PC-3 (cell line): Measurements from ENCODE around the gene FBLN7. TPM values are rescaled to one million over a fixed set of nuclear protein-coding genes. Genes with fewer than 3 reads are reported as not detected.
A peak's percentile ranks its signal among the peaks of the same experiment; 100 is the strongest.

Experiments
- ATAC-seq: fragments of 200-7000 bp; cut with Tn5 transposase; 2 replicates; pipeline ENCODE4 v1.9.1; 2020; ENCODE audit warnings: mild to moderate bottlenecking, moderate library complexity
- BruUV-seq: library from RNA; stranded (reverse); fragments of 400-500 nt; replicated peaks from 2 replicates; lab custom pipeline; 2021; lab: Mats Ljungman, UMichigan
- CTCF ChIA-PET: fragments of 300-600 bp; sonication (Branson Sonifier 250); formaldehyde crosslinking; loops from one replicate; lab custom pipeline; 2022; ENCODE audit warnings: antibody characterized with exemption; lab: Charles Lee
- POLR2A ChIA-PET: fragments of 300-600 bp; sonication (Branson Sonifier 250); formaldehyde crosslinking; loops from one replicate; lab custom pipeline; 2022; ENCODE audit warnings: antibody characterized with exemption; ENCODE audit not compliant: unreplicated experiment; lab: Charles Lee
- DNase-seq: peaks from one replicate; pipeline ENCODE4 v3.0.0-alpha.2; 2015
- H2AFZ ChIP-seq: fragments of 300-600 bp; sonication (generic); 2 replicates; pipeline ENCODE4 v1.6.0; 2016; ENCODE audit warnings: antibody characterized with exemption, low read length
- H3F3A ChIP-seq: fragments of 300-600 bp; sonication (generic); one replicate; pipeline ENCODE4 v1.6.0; 2017; ENCODE audit warnings: antibody characterized with exemption, low read length, control low read depth, mild to moderate bottlenecking; ENCODE audit not compliant: unreplicated experiment
- H3K27ac ChIP-seq: fragments of 300-600 bp; sonication (generic); 2 replicates; pipeline ENCODE4 v1.5.1; 2016; ENCODE audit warnings: mild to moderate bottlenecking, low read length
- H3K27me3 ChIP-seq: fragments of 300-600 bp; sonication (generic); 2 replicates; pipeline ENCODE4 v1.6.1; 2016; ENCODE audit warnings: low read length, mixed read lengths
- H3K36me3 ChIP-seq: fragments of 300-600 bp; sonication (generic); 2 replicates; pipeline ENCODE4 v1.6.1; 2016; ENCODE audit warnings: low read depth, mixed run types, low read length, mixed read lengths
- H3K4me1 ChIP-seq: fragments of 300-600 bp; sonication (generic); 2 replicates; pipeline ENCODE4 v1.5.1; 2016; ENCODE audit warnings: low read length; ENCODE audit not compliant: insufficient read depth
- H3K4me2 ChIP-seq: fragments of 300-600 bp; sonication (generic); 2 replicates; pipeline ENCODE4 v1.6.0; 2016; ENCODE audit warnings: low read length
- H3K4me3 ChIP-seq: fragments of 300-600 bp; sonication (generic); 2 replicates; pipeline ENCODE4 v1.5.1; 2016; ENCODE audit warnings: mild to moderate bottlenecking, low read length, mixed read lengths
- H3K79me2 ChIP-seq: fragments of 300-600 bp; sonication (generic); 2 replicates; pipeline ENCODE4 v1.6.1; 2017; ENCODE audit warnings: low read length, mixed read lengths
- H3K9ac ChIP-seq: fragments of 300-600 bp; sonication (generic); 2 replicates; pipeline ENCODE4 v1.6.0; 2016; ENCODE audit warnings: mild to moderate bottlenecking, low read length
- H3K9me2 ChIP-seq: fragments of 300-600 bp; sonication (generic); replicated peaks from 2 replicates; pipeline ENCODE4 v1.6.1; 2016; ENCODE audit warnings: mixed run types, low read length, mixed read lengths
- H3K9me3 ChIP-seq: fragments of 300-600 bp; sonication (generic); 2 replicates; pipeline ENCODE4 v1.6.1; 2016; ENCODE audit warnings: low read length, mixed read lengths
- H4K20me1 ChIP-seq: fragments of 300-600 bp; sonication (generic); 2 replicates; pipeline ENCODE4 v1.6.1; 2016; ENCODE audit warnings: low read length, mixed read lengths
- CTCF ChIP-seq: fragments of 300-600 bp; sonication (generic); conservative IDR thresholded peaks from 2 replicates; pipeline ENCODE4 v1.5.1; 2017; ENCODE audit warnings: antibody characterized with exemption, low read depth, mild to moderate bottlenecking, low read length
- EZH2 ChIP-seq: fragments of 300-600 bp; sonication (generic); IDR thresholded peaks from one replicate; pipeline ENCODE4 v1.6.1; 2017; ENCODE audit warnings: antibody characterized with exemption, mild to moderate bottlenecking, low read length; ENCODE audit not compliant: unreplicated experiment
- EZH2phosphoT487 ChIP-seq: fragments of 300-600 bp; sonication (generic); IDR thresholded peaks from 2 replicates; pipeline ENCODE4 v1.6.1; 2018; ENCODE audit warnings: mild to moderate bottlenecking, antibody characterized with exemption, low read length, borderline replicate concordance
- intact Hi-C: fragments of 100-400 bp; cut with micrococcal nuclease; formaldehyde crosslinking; loops from 2 replicates; pipeline ENCODE4 v1.9.0; 2023
- total RNA-seq: library from RNA; depleted of rRNA; stranded (reverse); fragments of >200 nt; gene quantifications from 2 replicates; pipeline ENCODE4 v1.2.3, GENCODE V29; 2014

FBLN7 gene
- total RNA-seq, 1 experiment from 2014 or later = 2.2 TPM

GRCh38 chr2:112184121-112184520 is 45.9 kb downstream of the FBLN7 start:
- Histone ChIP-seq H3F3A (no peaks in the 10 kb centered on the region), H3K4me2 (no peak overlapping the region), H3K4me1 (peaks cover 12% of the 10 kb centered on the region), H4K20me1 (no peaks in the 10 kb centered on the region), H3K9ac (no peak overlapping the region), H3K27ac (no peak overlapping the region), H3K9me2 (no peaks in the 10 kb centered on the region), H2AFZ (no peak overlapping the region), H3K79me2 (no peaks in the 10 kb centered on the region), H3K4me3 (no peak overlapping the region), H3K9me3 (no peaks in the 10 kb centered on the region), H3K27me3 (no peaks in the 10 kb centered on the region), H3K36me3 (no peaks in the 10 kb centered on the region)
- CTCF ChIA-PET = no interaction called here
- DNase-seq (no peak), ATAC-seq (no peak)
- POLR2A ChIA-PET = no interaction called here
- TF ChIP-seq CTCF (no peak), EZH2phosphoT487 (no peak), EZH2 (no peak)
- BruUV-seq = no TSS peak
- intact Hi-C loops = no loop called here

- ChIA-PET POLR2A (no interaction called here), CTCF (no interaction called here)
- Histone ChIP-seq H3K27me3 (no peaks in the 10 kb centered on the region), H3K9me2 (no peaks in the 10 kb centered on the region), H3K4me1 (peaks cover 12% of the 10 kb centered on the region), H3K9ac (no peak overlapping the region), H4K20me1 (no peaks in the 10 kb centered on the region), H3F3A (no peaks in the 10 kb centered on the region), H3K27ac (no peak overlapping the region), H3K79me2 (no peaks in the 10 kb centered on the region), H3K4me3 (no peak overlapping the region), H2AFZ (no peak overlapping the region), H3K9me3 (no peaks in the 10 kb centered on the region), H3K36me3 (no peaks in the 10 kb centered on the region), H3K4me2 (no peak overlapping the region)
- intact Hi-C loops = no loop called here
- no TSS peak for BruUV-seq
- TF ChIP-seq EZH2 (no peak), CTCF (no peak), EZH2phosphoT487 (no peak)
- DNase-seq = no peak
- no peak for ATAC-seq
Measured at GRCh38 chr2:112185131-112185530, 46.9 kb downstream of the FBLN7 start.

- no peaks in the 10 kb centered on the region for H3K36me3 ChIP-seq
- no peak for DNase-seq
- H3K4me1 ChIP-seq = peaks cover 12% of the 10 kb centered on the region
- H3K4me2 ChIP-seq = 0 out of 2 replicates have a peak overlapping the region, but pooled peaks have one; percentile 44
- H2AFZ ChIP-seq = no peak overlapping the region; the same call in 1 of the 2 replicates
- TF ChIP-seq EZH2phosphoT487 (no peak), EZH2 (no peak), CTCF (no peak)
- no TSS peak for BruUV-seq
- ATAC-seq = no peak
- peak overlapping the region; percentile 66; the same call in 1 of the 2 replicates for H3K27ac ChIP-seq
- H3K27me3 ChIP-seq = no peaks in the 10 kb centered on the region
- no peak overlapping the region for H3K4me3 ChIP-seq
- no peaks in the 10 kb centered on the region for H3K9me2 ChIP-seq
- no peaks in the 10 kb centered on the region for H4K20me1 ChIP-seq
- ChIA-PET POLR2A (no interaction called here), CTCF (no interaction called here)
- H3K9ac ChIP-seq = no peak overlapping the region
- no peaks in the 10 kb centered on the region for H3K9me3 ChIP-seq
- H3K79me2 ChIP-seq = no peaks in the 10 kb centered on the region
- H3F3A ChIP-seq = no peaks in the 10 kb centered on the region
- intact Hi-C loops = no loop called here
Measured at GRCh38 chr2:112187046-112187715, 49.0 kb downstream of the FBLN7 start.
